Stimulated activated CD4-positive, alpha-beta T cell treated with anti-CD3 and anti-CD28 coated beads, Interleukin-4, amount 100 ng/mL, for 48 hours (primary cell): Measurements from ENCODE around the gene PYROXD2.

Experiments used
- DNase-seq, 2 donors: peaks; one replicate each; pipeline ENCODE4 v3.0.0-alpha.2; 2020; ENCODE audit warnings: low read depth in 2 of 2

PYROXD2 gene

DNA sequence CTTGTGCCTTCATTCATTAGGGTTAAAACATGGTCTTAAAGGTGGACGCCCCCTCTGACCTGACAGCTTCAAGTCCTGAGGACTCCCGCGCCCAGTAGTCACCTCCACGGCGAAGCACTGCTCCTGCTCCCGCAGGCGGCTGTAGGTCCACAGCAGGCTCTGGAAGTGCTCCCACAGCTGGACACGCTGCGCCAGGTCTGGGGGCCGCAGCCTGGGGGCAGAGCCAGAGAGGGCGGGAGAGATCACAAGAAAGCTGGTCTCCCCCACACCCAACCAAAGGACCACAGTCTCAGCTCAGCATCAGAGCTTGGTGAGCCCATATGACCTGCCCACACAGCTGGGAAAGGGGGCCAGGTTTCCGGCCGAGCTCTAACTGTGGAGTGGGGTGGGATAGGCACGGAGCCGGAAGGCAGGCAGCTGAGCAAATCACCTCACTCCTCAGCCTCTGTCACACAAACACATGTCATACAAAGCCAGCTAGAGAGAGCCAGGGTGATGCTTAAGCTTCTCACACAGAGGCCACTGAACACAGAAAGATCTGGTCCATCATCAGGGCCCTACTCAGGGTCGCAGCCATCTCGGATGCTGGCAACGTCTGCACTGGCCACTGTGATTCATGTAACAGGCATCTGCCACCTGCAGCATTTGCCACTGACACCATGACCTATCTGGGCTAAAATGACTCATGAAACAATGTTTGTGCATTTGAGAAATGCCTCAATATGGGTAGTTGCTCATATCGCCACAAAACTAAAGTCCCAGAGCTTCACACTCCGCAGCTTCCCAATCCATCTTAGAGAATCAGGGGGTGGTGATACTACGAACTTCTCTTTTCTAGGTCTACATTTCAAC lies 19.1 kb upstream of the PYROXD2 start:
- DNase-seq = no peak

DNA sequence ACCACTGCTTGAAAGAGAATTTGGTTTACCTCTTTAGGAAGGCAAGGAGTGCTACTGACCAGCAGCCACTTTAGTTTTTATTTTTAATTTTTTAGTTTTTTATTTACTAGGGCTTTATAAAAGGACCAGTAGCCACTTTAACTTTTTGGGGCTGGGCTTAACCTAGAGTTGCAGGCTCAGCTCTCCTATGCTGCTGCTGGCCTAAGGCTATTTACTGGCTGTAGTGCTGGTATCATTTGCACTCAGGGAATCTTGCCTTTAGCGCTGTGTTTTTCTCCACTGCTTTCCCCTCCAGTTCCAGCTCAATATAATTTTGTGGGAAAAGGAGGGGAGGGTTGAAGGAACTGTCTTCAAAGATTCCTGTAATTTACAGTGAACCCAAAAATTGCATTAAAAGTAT lies 18.4 kb upstream of the PYROXD2 start:
- no peak for DNase-seq

DNA sequence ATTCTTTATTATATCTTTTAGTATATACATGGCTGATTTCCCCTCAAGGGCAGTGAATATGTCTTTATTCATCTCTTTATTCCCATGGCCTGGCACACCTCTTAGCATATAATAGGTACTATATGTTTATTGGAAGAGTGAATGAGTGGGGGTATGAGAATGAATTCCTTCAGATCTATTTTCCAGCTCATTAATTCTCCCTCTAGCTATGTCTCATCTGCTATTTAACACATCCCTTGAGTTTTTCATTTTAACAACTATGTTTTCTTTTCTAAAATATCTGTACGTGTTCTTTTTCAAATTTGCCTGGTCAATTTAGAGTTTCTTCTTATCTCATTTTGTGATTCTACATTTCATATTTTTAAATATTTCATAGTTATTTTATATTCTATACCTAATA lies 17.3 kb upstream of the PYROXD2 start:
- no peak for DNase-seq

- DNase-seq = no peak
Observed at GRCh38 chr10:98431016-98431415, 16.0 kb upstream of the PYROXD2 start.

GRCh38 chr10:98430427-98430826 lies 15.4 kb upstream of the PYROXD2 start:
- DNase-seq = no peak

DNA sequence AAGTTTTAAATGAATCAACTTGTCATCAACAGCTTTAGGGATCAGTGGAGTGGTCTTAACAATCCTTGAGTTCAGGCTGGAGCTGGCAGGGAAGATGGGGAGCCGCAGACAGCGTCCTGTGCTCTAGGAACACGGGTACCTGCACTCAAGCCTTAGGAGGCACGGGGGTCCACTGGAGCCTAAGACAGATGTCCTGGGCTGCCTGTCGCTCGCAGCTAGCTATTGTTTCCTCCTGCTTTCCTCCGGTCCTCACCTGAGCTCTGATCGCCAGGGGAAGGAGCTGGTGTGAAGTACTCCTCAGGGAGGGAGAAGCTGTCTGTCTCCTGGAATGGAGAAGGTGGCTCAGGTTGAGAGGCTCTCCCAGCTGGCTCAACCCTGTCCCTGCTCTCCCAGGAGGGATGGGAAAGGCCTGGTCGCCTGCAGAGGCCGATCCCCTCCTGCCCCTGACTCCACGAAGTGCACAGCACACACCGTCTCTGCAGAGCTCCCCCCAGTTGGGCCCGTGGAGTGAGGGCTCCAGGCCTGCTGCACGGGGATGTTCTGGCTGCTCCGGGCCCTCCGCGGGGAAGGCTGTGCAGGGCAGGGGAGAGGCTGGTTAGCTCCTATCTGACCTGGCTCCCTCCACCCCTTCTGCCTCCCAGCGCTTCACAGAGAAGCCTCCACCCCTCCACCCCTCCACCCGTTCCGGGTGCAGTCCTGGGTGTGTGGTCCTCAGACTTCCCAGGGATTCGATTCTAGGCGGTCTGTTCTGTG lies 14.5 kb upstream of the PYROXD2 start:
- DNase-seq = no peak

GRCh38 chr10:98427011-98427515 lies 12.1 kb upstream of the PYROXD2 start:
- DNase-seq = no peak

DNA sequence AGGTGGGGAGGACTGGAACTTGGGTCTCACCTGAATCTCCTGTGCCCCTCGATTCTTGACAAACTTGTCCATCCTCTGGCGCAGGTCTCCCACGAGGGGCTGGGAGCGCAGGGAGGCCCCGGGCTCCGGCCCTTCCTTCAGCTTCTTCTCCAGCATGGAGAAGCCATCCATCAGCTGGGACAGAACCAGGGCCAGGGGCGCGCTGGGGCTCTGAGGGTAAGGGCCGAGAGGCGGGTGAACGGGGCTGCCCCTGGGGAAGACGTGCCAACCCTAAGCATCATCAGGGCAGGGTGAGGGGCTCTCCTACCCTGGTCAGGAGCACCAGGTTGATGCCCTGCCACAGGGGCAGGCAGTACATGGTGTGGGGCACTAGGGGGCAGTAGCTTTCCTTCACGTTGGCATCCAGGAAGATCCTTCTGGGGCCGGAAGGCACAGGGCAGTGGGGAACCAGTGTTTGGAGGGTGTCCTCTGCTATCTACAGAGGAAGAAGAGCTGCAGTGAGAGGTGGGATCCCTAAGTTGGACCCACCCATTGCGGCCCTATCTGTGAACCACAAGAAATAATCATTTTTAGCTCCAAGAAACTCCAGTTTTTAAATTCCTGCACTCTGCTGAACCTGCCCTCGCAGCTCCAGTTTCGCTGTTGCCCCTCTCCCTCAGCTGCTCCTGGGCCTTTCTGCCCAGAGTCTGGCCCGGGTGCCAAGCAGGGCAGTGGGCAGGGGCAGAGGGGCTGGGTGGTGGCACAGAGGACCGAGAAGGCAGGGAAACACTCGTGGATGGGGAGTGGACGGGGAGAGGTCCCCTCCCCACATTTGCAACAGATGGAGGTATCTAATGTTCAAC lies 10.8 kb upstream of the PYROXD2 start:
- peak; percentile 25 to 32 for DNase-seq

GRCh38 chr10:98424295-98425254 lies 9.6 kb upstream of the PYROXD2 start:
- DNase-seq = no peak

DNA sequence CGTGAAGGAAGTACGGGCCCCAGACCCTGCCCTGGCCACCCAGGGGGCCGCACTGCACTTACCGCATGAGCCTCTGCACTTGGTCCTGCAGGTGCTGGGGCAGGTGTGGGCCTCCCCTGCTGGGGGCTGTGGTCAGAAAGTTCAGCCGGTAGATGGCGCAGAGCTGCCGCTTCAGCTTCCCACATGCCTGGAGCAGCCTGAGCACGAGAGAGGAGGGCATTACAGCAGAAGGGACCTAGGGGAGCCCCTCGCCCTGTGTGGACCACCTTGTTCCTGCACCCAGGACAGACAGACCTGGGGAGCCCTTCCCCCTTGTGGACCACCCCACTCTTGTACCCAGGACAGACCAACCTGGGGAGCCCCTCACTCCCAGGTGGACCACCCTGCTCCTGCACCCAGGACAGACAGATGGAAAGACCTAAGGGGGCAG lies 8.7 kb upstream of the PYROXD2 start:
- DNase-seq = no peak

GRCh38 chr10:98422182-98422581 lies 7.2 kb upstream of the PYROXD2 start:
- DNase-seq = no peak

- DNase-seq = no peak
Observed at GRCh38 chr10:98420786-98421185, 5.8 kb upstream of the PYROXD2 start.

DNA sequence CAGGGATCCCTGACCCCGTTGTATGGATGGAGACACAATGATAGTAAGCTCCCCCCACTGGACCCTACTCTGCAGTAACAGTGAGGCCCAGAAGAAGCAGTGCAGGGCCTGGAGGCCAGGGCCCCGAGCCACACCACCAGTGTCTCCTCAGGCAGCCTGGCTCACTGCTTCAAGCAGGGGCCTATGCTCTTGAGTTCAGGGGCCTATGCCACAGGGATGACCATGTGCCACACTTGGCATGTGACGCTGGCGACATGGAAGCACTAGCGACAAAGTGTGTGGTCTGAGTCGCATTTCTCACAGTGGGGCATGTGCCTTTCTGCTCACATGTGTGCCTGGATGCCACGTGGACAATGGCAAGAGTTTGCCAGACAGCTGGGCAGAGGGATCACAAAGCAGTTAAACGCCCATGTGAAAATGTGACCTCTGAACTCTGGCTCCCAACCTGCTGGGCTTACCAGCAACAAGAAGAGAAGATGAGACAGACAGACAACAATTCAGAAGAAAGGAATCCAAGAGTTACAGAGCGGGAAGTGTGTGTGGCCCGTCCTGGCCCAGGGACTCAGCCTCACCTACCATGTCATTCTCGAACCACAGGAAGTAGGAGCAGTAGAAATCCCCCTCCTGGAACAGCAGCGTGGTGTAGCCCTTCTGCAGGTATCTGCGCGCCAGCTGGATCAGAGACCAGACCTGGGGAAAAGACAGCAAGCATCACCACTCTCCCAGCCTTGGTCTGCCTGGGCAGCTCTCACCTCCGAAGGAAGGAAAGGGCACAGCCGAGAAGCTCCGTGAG lies 4.7 kb upstream of the PYROXD2 start:
- no peak for DNase-seq

DNA sequence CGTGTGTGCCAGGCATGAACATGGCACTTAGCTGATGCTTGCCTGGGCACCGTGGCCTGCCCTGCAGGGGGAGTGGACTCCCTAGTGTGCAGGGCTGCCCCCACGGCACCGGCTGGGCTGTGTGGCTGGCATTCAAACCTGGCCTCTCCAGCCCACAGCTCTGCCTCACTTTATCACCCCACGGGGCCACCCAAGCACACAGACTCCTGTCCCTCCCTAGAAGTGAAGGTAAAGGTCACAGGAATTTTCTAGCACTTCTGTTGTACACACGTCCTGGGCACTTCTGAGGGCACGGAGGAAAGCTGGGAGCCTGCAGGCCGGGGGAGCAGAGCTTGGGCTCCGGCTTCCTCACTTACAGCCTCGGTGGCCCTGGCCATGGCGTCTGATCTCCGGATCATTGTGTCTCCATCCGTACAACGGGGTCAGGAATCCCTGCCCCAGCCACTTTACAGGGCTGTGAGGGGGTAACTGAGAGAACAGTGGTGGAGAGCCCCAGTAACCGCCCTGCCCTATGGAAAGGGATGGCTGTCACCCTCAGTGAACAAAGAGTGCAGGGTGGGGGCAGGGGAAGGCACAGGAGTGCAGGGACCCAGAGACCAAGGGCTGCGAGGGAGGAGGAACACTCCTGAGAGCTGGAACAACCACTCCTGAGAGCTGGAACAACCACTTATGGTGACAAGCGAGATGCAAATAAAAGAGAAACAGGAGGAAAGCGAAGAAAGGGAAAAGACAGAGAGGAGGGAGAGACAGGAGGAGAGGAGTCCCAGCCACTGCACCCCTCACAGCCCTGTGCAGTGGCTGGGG lies 3.9 kb upstream of the PYROXD2 start:
- no peak for DNase-seq

- no peak for DNase-seq
Observed at GRCh38 chr10:98417973-98418664, 3.1 kb upstream of the PYROXD2 start.

- DNase-seq = no peak
Observed at GRCh38 chr10:98417481-98417959, 2.5 kb upstream of the PYROXD2 start.

- no peak for DNase-seq
Observed at GRCh38 chr10:98416606-98417388, 1.8 kb upstream of the PYROXD2 start.

- DNase-seq = no peak
Observed at GRCh38 chr10:98415731-98416119, 743 bp upstream of the PYROXD2 start.
